OCI-LY3 (cell line): ENCODE data around the gene ZNF74.

Experiments used
- H2AFZ ChIP-seq: fragments of 200-600, 300-600 bp; shearing (Covaris generic); 2 replicates; pipeline ENCODE4 v1.6.0; 2014; ENCODE audit warnings: antibody characterized with exemption, low read depth, low read length
- H3K27ac ChIP-seq: fragments of 200-600, 300-600 bp; sonication (generic); 2 replicates; pipeline ENCODE4 v1.5.1; 2014; ENCODE audit warnings: mild to moderate bottlenecking, low read length, moderate library complexity, mixed read lengths
- H3K27me3 ChIP-seq: fragments of 200-600, 300-600 bp; sonication (generic); 2 replicates; pipeline ENCODE4 v1.6.1; 2014; ENCODE audit warnings: low read depth, low read length, mixed read lengths
- H3K36me3 ChIP-seq: fragments of 200-600, 300-600 bp; sonication (generic); replicated peaks from 2 replicates; pipeline ENCODE3; 2014; ENCODE audit warnings: low read depth, low read length, mixed read lengths
- H3K4me1 ChIP-seq: fragments of 300-600, 200-600 bp; sonication (generic); 2 replicates; pipeline ENCODE4 v1.6.1; 2014; ENCODE audit warnings: low read length, mixed read lengths
- H3K4me2 ChIP-seq: fragments of 200-600, 300-600 bp; sonication (generic); 2 replicates; pipeline ENCODE4 v1.6.1; 2014; ENCODE audit warnings: low read length, mixed read lengths
- H3K4me3 ChIP-seq: fragments of 300-600, 200-600 bp; sonication (generic); 2 replicates; pipeline ENCODE4 v1.5.1; 2014; ENCODE audit warnings: antibody characterized with exemption, mild to moderate bottlenecking, low read length, moderate library complexity
- H3K79me2 ChIP-seq: fragments of 300-600, 200-600 bp; shearing (Covaris generic); 2 replicates; pipeline ENCODE4 v1.6.1; 2014; ENCODE audit warnings: mild to moderate bottlenecking, low read length, mixed read lengths
- H3K9ac ChIP-seq: fragments of 300-600, 200-600 bp; shearing (Covaris generic); 2 replicates; pipeline ENCODE4 v1.6.0; 2014; ENCODE audit warnings: mild to moderate bottlenecking, low read length, moderate library complexity
- H3K9me3 ChIP-seq: fragments of 200-600, 300-600 bp; shearing (Covaris generic); 2 replicates; pipeline ENCODE4 v1.6.1; 2014; ENCODE audit warnings: low read length, mixed read lengths; ENCODE audit not compliant: insufficient read depth
- H4K20me1 ChIP-seq: fragments of 200-600, 300-600 bp; sonication (generic); 2 replicates; pipeline ENCODE4 v1.6.1; 2016; ENCODE audit warnings: low read length, mixed read lengths; ENCODE audit not compliant: insufficient read depth
- EZH2phosphoT487 ChIP-seq: fragments of 200-600 bp; shearing (Covaris generic); IDR thresholded peaks from 2 replicates; pipeline ENCODE4 v1.6.1; 2018; ENCODE audit warnings: antibody characterized with exemption, mixed run types, low read depth
- TF ChIP-seq, protein P1 (sequence below): fragments of 200-600, 300-600 bp; sonication (generic); IDR thresholded peaks from 2 replicates; pipeline ENCODE4 v1.5.1; 2014; ENCODE audit warnings: antibody characterized with exemption, low read length, low read depth

ZNF74 gene

DNA sequence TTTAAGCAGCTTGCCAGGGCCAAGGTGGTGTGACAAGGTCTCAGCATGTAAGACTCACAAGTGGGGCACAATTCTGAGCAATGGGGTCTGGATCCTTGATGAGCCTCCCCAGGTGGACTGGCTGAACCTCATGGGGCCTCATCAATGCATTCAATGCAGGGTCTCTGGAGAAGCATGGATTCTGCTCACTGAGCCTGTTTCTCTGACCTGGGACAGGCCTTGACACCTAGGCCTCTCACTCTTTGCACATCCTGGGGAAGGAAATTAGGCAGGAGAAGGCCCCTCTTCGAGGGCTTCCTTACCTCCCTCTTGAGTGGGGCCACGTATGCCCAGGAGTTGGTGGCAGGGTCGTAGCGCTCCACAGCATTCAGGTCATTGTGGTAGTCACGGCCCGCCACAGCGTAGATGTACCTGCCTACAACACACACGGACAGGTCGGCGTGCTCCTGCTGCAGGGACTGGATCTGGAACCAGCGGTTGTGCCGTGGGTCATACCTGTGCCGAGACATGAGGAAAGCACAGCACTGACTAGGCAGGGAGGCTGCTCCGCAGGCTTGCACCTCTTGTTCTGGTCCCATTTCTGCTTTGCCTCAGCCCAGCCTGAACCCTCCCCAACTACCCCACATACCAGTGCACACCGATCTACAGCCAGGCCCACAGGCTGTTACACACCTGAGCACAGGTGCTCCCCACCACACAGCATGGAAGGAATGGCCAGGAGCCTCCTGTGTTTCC is 63.7 kb downstream of the ZNF74 start:
- no peak overlapping the region for H2AFZ ChIP-seq
- peaks cover 9% of the 10 kb centered on the region for H3K4me1 ChIP-seq
- H4K20me1 ChIP-seq = 0 out of 2 replicates have a peak, but pooled peaks cover 3% of the 10 kb centered on the region
- no peak overlapping the region for H3K4me2 ChIP-seq
- H3K4me3 ChIP-seq = no peak overlapping the region
- no peaks in the 10 kb centered on the region for H3K9me3 ChIP-seq
- no peak overlapping the region for H3K27ac ChIP-seq
- no peak overlapping the region for H3K9ac ChIP-seq
- H3K27me3 ChIP-seq = no peaks in the 10 kb centered on the region
- no peak for TF ChIP-seq EZH2phosphoT487
- TF ChIP-seq, protein P1, sequence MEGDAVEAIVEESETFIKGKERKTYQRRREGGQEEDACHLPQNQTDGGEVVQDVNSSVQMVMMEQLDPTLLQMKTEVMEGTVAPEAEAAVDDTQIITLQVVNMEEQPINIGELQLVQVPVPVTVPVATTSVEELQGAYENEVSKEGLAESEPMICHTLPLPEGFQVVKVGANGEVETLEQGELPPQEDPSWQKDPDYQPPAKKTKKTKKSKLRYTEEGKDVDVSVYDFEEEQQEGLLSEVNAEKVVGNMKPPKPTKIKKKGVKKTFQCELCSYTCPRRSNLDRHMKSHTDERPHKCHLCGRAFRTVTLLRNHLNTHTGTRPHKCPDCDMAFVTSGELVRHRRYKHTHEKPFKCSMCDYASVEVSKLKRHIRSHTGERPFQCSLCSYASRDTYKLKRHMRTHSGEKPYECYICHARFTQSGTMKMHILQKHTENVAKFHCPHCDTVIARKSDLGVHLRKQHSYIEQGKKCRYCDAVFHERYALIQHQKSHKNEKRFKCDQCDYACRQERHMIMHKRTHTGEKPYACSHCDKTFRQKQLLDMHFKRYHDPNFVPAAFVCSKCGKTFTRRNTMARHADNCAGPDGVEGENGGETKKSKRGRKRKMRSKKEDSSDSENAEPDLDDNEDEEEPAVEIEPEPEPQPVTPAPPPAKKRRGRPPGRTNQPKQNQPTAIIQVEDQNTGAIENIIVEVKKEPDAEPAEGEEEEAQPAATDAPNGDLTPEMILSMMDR = no peak
- H3K36me3 ChIP-seq = peaks cover 12% of the 10 kb centered on the region
- H3K79me2 ChIP-seq = no peaks in the 10 kb centered on the region
